K562 (cell line): ENCODE measurements around the gene SART1. TPM values are rescaled to one million over a fixed set of nuclear protein-coding genes. Genes with fewer than 3 reads are reported as not detected.

ENCODE experiments used
- CAMTA2 ChIP-seq: fragments of 250-450 bp; sonication (Bioruptor Pico); conservative IDR thresholded peaks from 2 replicates; pipeline ENCODE4 v1.5.1; 2022
- FOS ChIP-seq: IDR thresholded peaks from 3 replicates; pipeline ENCODE4 v1.6.1; 2011; ENCODE audit not compliant: insufficient read length; ENCODE audit errors: extremely low read depth
- GATA2 ChIP-seq: sonication (generic); formaldehyde crosslinking; IDR thresholded peaks from 2 replicates; pipeline ENCODE4 v1.4.0; 2020; ENCODE audit warnings: mild to moderate bottlenecking, missing genetic modification reagents
- MNT ChIP-seq, 2 experiments: fragments of 450-650 bp; conservative IDR thresholded peaks; 2 replicates each; pipeline ENCODE4 v1.6.1; 2017; ENCODE audit warnings: mild to moderate bottlenecking in 2 of 2, moderate library complexity in 2 of 2
- MXD1 ChIP-seq: fragments of 250-450 bp; sonication (Bioruptor Pico); IDR thresholded peaks from 2 replicates; pipeline ENCODE4 v1.8.0; 2021; ENCODE audit warnings: borderline replicate concordance, mild to moderate bottlenecking, moderate library complexity; ENCODE audit not compliant: poor library complexity, severe bottlenecking
- POLR2AphosphoS2 ChIP-seq: IDR thresholded peaks from 2 replicates; pipeline ENCODE4 v1.6.1; 2012; ENCODE audit warnings: low read length, improper control_type of control experiment
- RBM14 ChIP-seq: fragments of 200-400 bp; formaldehyde crosslinking; IDR thresholded peaks from 2 replicates; pipeline ENCODE4 v1.6.1; 2018; ENCODE audit warnings: low read depth, mild to moderate bottlenecking, low read length, moderate library complexity, borderline replicate concordance; ENCODE audit not compliant: insufficient read depth
- RBM17 ChIP-seq: fragments of 200-400 bp; formaldehyde crosslinking; IDR thresholded peaks from 2 replicates; pipeline ENCODE4 v1.6.1; 2017; ENCODE audit warnings: low read depth, mild to moderate bottlenecking, low read length, borderline replicate concordance
- SAFB2 ChIP-seq: fragments of 200-400 bp; formaldehyde crosslinking; IDR thresholded peaks from 2 replicates; pipeline ENCODE4 v1.6.1; 2018; ENCODE audit warnings: borderline replicate concordance, low read length, low read depth, moderate library complexity; ENCODE audit not compliant: severe bottlenecking
- SLC30A9 ChIP-seq: fragments of 250-450 bp; sonication (Bioruptor Pico); IDR thresholded peaks from 2 replicates; pipeline ENCODE4 v1.8.0; 2022; ENCODE audit warnings: mild to moderate bottlenecking, moderate library complexity
- SMAD3 ChIP-seq: fragments of 450-650 bp; formaldehyde crosslinking; conservative IDR thresholded peaks from 2 replicates; pipeline ENCODE4 v1.4.0; 2020; ENCODE audit warnings: mild to moderate bottlenecking
- SUPT5H ChIP-seq: fragments of 450-650 bp; IDR thresholded peaks from 2 replicates; pipeline ENCODE4 v1.6.1; 2016
- USF1 ChIP-seq: sonication (generic); formaldehyde crosslinking; IDR thresholded peaks from 2 replicates; pipeline ENCODE4 v1.9.0; 2022; ENCODE audit warnings: mild to moderate bottlenecking, missing genetic modification reagents
- ZNF24 ChIP-seq: fragments of 450-650 bp; IDR thresholded peaks from 2 replicates; pipeline ENCODE4 v1.6.1; 2016
- ZNF584 ChIP-seq: fragments of 200-800 bp; sonication (Bioruptor generic); IDR thresholded peaks from 2 replicates; pipeline ENCODE4 v1.6.1; 2016; ENCODE audit warnings: low read depth, mild to moderate bottlenecking, missing genetic modification characterization, missing compliant biosample characterization
- polyA plus RNA-seq, 8 experiments: library from polyadenylated mRNA; depleted of rRNA in 4 of 8; stranded (reverse) in 5 of 8; unstranded in 3 of 8; fragments of >200 nt; fragmentation: Nextera tagmentation in 2 of 8; fragmentation: Illumina TruSeq in 1 of 8; extraction: Ambion mirVana in 2 of 8; extraction: Trizol in 1 of 8; gene quantifications; 2 replicates each; pipeline versions ENCODE4 v1.2.1 to v1.2.3, GENCODE V29; 2011 to 2014; ENCODE audit warnings: inconsistent platforms in 1 of 8, missing spikeins in 1 of 8
- total RNA-seq, 7 experiments: library from RNA; depleted of rRNA in 6 of 7; stranded (reverse); fragments of >200 nt in 6 of 7; fragmentation: Illumina TruSeq in 2 of 7; extraction: Trizol in 2 of 7; gene quantifications; 2 replicates each; pipeline versions ENCODE4 v1.2.1 to v1.2.3, GENCODE V29; 2011 to 2021; ENCODE audit warnings: low replicate concordance in 1 of 7
- TF ChIP-seq, protein P1 (sequence below): fragments of 200-800 bp; sonication (Bioruptor generic); IDR thresholded peaks from 2 replicates; pipeline ENCODE4 v1.6.1; 2016; ENCODE audit warnings: missing genetic modification characterization, missing compliant biosample characterization
- TF ChIP-seq, protein P2 (sequence below): fragments of 450-650 bp; IDR thresholded peaks from 2 replicates; pipeline ENCODE4 v1.6.1; 2016

Gene SART1
- total and polyA plus RNA-seq, 9 of the 15 experiments (the other 6 are each of a cell fraction or from before 2014, with no cell fraction given): 4.8 to 84.1 (median 31.7) TPM

DNA sequence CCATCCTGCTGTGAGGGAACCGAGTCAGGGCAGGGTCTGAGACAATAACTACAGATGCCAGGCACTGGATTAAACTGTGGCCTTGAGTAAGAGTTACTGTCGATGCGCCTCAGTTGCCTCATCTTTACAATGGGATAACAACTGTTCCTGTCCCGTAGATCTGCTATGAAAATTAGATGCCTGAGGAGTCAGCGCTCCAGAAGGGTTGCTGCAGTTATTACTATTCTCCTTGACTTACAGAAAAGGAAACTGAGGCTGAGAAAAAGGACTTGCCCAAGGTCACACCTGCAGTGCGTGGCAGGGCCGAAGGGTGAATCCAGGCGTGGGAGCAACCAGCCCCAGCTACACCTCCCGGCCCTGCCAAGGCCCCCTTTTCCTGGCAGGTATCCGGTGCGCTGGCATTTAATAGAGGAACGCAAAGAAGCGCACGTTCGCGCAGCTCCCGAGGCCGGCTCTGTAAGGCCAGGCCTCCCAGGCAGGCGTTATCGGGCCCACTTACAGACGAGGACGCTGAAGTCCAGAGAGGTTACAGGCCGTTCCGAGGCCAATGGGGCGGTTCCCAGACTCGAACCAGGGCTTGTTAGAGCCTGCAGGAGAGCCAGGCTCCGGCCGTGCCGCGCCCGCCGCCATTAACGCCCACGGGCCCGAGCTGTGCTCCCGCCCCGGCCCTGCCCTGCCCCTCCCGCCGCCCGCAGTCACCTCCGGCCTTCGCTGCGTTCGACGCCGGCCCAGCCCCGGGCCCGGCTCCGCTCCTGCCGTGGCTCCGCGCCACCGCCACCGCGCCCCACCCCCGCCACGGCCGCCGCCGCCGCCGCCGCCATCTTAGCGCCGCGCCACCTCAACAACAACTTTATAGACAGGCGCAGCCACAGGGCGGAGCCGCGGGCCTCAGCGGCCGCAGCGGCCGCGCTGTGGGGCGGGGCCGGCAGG is 43.1 kb upstream of the SART1 start, which contains the start of gene C11orf68 (continued):
- no peak for TF ChIP-seq MNT (conservative IDR thresholded peaks at IDR 0.05)
- no peak for TF ChIP-seq ZNF24
- TF ChIP-seq GATA2 (CRISPR knock-in tag): no peak
- no peak for TF ChIP-seq FOS
- TF ChIP-seq ZNF584 (CRISPR knock-in tag): no peak
- TF ChIP-seq CAMTA2 (CRISPR knock-in tag): no peak
- TF ChIP-seq RBM14: no peak
- TF ChIP-seq SLC30A9 (CRISPR knock-in tag): no peak
- TF ChIP-seq, protein P1, sequence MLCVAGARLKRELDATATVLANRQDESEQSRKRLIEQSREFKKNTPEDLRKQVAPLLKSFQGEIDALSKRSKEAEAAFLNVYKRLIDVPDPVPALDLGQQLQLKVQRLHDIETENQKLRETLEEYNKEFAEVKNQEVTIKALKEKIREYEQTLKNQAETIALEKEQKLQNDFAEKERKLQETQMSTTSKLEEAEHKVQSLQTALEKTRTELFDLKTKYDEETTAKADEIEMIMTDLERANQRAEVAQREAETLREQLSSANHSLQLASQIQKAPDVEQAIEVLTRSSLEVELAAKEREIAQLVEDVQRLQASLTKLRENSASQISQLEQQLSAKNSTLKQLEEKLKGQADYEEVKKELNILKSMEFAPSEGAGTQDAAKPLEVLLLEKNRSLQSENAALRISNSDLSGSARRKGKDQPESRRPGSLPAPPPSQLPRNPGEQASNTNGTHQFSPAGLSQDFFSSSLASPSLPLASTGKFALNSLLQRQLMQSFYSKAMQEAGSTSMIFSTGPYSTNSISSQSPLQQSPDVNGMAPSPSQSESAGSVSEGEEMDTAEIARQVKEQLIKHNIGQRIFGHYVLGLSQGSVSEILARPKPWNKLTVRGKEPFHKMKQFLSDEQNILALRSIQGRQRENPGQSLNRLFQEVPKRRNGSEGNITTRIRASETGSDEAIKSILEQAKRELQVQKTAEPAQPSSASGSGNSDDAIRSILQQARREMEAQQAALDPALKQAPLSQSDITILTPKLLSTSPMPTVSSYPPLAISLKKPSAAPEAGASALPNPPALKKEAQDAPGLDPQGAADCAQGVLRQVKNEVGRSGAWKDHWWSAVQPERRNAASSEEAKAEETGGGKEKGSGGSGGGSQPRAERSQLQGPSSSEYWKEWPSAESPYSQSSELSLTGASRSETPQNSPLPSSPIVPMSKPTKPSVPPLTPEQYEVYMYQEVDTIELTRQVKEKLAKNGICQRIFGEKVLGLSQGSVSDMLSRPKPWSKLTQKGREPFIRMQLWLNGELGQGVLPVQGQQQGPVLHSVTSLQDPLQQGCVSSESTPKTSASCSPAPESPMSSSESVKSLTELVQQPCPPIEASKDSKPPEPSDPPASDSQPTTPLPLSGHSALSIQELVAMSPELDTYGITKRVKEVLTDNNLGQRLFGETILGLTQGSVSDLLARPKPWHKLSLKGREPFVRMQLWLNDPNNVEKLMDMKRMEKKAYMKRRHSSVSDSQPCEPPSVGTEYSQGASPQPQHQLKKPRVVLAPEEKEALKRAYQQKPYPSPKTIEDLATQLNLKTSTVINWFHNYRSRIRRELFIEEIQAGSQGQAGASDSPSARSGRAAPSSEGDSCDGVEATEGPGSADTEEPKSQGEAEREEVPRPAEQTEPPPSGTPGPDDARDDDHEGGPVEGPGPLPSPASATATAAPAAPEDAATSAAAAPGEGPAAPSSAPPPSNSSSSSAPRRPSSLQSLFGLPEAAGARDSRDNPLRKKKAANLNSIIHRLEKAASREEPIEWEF (CRISPR knock-in tag): no peak
- TF ChIP-seq SMAD3 (CRISPR knock-in tag): no peak
- no peak for TF ChIP-seq MXD1 (CRISPR knock-in tag)
- TF ChIP-seq USF1 (CRISPR knock-in tag): no peak
- TF ChIP-seq, protein P2, sequence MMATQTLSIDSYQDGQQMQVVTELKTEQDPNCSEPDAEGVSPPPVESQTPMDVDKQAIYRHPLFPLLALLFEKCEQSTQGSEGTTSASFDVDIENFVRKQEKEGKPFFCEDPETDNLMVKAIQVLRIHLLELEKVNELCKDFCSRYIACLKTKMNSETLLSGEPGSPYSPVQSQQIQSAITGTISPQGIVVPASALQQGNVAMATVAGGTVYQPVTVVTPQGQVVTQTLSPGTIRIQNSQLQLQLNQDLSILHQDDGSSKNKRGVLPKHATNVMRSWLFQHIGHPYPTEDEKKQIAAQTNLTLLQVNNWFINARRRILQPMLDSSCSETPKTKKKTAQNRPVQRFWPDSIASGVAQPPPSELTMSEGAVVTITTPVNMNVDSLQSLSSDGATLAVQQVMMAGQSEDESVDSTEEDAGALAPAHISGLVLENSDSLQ: no peak
- no peak for TF ChIP-seq SUPT5H
- no peak for TF ChIP-seq POLR2AphosphoS2
- no peak for TF ChIP-seq SAFB2
- no peak for TF ChIP-seq RBM17
